ENCODE data around the gene MRFAP1.

DNA sequence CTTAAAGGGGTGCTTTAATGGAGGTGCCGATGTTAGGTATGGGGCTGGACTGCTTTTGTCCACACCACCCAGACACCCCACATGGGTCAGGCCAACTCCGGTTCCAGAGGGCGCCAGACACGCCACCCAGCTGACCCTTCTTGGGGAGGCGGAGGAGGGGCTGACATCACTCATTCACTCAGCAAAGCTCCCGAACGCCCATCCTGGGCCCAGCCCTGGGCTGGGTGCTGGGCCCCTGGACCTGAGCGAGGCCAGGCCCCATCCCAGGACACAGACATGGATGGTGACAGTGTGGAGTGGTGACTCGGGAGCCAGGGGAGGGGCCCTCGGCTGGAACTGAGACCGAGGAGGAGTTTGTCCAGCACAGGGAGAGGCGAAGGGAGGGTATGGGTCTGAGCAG, 37.4 kb upstream of the MRFAP1 start:
- TF ChIP-seq, protein P1, sequence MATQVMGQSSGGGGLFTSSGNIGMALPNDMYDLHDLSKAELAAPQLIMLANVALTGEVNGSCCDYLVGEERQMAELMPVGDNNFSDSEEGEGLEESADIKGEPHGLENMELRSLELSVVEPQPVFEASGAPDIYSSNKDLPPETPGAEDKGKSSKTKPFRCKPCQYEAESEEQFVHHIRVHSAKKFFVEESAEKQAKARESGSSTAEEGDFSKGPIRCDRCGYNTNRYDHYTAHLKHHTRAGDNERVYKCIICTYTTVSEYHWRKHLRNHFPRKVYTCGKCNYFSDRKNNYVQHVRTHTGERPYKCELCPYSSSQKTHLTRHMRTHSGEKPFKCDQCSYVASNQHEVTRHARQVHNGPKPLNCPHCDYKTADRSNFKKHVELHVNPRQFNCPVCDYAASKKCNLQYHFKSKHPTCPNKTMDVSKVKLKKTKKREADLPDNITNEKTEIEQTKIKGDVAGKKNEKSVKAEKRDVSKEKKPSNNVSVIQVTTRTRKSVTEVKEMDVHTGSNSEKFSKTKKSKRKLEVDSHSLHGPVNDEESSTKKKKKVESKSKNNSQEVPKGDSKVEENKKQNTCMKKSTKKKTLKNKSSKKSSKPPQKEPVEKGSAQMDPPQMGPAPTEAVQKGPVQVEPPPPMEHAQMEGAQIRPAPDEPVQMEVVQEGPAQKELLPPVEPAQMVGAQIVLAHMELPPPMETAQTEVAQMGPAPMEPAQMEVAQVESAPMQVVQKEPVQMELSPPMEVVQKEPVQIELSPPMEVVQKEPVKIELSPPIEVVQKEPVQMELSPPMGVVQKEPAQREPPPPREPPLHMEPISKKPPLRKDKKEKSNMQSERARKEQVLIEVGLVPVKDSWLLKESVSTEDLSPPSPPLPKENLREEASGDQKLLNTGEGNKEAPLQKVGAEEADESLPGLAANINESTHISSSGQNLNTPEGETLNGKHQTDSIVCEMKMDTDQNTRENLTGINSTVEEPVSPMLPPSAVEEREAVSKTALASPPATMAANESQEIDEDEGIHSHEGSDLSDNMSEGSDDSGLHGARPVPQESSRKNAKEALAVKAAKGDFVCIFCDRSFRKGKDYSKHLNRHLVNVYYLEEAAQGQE (IDR thresholded peaks at IDR 0.05; ENCODE audit: insufficient replicate concordance, low read depth): no peak
- TF ChIP-seq, protein P2, sequence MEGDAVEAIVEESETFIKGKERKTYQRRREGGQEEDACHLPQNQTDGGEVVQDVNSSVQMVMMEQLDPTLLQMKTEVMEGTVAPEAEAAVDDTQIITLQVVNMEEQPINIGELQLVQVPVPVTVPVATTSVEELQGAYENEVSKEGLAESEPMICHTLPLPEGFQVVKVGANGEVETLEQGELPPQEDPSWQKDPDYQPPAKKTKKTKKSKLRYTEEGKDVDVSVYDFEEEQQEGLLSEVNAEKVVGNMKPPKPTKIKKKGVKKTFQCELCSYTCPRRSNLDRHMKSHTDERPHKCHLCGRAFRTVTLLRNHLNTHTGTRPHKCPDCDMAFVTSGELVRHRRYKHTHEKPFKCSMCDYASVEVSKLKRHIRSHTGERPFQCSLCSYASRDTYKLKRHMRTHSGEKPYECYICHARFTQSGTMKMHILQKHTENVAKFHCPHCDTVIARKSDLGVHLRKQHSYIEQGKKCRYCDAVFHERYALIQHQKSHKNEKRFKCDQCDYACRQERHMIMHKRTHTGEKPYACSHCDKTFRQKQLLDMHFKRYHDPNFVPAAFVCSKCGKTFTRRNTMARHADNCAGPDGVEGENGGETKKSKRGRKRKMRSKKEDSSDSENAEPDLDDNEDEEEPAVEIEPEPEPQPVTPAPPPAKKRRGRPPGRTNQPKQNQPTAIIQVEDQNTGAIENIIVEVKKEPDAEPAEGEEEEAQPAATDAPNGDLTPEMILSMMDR (IDR thresholded peaks at IDR 0.05; ENCODE audit: insufficient read depth, low read length): no peak
- TF ChIP-seq GABPA (IDR thresholded peaks at IDR 0.05; ENCODE audit: low read depth) (no peak), POLR2AphosphoS5 (IDR thresholded peaks at IDR 0.05; ENCODE audit: low read depth) (no peak)

Measured in HL-60 (cell line).